ENCODE data around the gene TUBB8.
"Not testable (repeated sequence)": the region's sequence is repeated elsewhere in the genome, so short reads cannot be mapped to it uniquely, and the experiment has no call there.

TUBB8 gene

DNA sequence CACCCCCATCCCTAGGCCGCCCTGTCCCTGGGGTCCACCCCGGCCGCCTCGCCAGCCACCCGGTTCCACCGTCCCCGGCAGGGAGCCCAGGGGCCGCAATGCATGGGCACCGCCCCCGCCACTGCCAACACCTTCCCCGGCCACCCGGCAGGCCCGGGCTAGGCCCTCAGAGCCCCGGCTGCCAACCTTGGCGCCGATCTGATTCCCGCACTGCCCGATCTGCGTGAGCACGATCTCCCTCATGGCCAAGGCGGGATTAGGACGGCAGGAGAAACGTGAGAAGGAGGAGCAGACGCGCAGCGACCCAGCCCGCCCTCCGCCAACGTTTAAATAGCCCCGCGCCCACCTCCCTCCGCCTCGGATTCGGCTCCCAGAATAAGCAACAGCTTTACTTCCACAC, at the start of gene TUBB8:
Gene TUBB8 (minus strand): TSS at position 301 of the 400 bp plus-strand sequence. CDS start 58 bp downstream, at position 243.
- DNase-seq = no peak

DNA sequence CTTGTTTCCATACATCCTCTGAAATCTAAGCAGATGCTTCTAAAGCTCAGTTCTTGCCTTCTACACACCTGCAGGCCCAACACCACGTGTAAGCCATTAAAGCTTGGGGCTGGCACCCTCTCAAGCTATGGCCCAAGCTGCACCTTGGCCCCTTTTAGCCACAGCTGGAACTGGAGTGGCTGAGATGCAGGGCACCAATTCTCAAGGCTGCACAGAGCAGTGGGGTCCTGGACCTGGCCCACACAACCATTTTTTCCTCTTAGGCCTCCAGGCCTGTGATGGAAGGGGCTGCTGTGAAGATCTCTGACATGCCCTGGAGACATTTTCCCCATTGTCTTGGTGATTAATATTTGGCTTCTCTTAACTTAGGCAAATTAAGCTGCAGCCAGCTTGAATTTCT, 47.4 kb upstream of the TUBB8 start:
- no peak for DNase-seq

DNA sequence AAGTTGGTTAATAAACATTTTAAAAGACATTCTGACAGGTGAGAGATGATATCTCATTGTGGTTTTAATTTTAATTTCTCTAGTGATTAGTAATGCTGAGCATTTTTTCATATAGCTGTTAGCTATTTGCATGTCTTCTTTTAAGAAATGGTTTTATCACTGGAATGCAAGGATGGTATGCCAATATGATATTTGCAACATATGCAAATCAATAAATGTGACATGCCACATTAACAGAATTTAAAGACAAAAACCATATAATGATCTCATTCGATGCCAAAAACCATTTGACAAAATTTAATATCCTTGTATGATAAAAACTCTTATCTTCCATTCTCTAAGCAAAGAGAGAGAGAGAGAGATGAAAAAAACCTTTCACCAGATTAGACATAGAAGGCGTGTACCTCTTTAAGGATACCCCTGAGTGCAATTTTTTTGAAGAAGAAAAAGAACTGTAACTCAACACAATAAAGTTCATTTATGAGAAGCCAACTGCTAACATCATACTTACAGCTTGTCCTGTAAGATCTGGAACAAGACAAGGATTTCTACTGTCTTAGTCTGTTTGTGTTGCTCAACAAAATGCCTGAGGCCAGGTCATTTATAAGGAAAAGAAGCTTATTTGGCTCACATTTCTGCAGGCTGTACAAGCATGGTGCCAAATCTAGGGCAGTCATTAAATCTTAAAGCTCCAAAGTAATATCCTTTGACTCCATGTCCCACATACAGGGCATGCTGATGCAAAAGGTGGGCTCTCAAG, 46.4 kb upstream of the TUBB8 start:
- no peak for DNase-seq

DNA sequence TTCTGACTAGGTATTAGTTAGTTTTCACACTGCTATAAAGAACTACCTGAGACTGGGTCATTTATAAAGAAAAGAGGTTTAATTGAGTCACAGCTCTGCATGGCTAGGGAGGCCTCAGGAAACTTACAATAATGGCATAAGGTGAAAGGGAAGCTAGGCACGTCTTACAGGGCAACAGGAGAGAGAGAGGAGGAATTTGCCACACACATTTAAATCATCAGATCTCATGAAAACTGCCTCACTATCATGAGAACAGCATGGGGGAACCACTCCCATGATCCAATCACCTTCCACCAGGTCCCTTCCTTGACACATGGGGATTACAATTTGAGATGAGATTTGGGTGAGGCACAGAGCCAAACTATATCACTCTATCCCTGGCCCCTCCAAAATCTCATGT, 45.5 kb upstream of the TUBB8 start:
- DNase-seq = no peak

DNA sequence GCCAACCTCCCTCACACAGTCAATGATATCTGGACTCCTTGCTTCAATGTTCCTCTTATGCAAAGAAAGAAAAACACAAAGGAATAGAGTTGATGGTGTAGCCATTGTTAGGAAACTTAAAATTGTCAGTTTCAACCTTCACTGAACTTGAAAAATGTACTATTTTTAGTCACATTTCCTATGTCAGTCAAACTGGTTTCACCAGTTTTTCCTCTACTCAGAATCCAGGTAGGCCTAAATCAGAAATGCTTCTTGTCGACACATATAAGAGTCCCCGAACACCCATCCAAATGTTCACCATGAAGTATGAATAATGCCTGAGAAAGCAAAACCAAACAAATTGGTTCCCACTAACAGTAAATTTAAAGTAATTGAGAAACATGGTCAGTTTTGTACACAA, 43.8 kb upstream of the TUBB8 start:
- no peak for DNase-seq

DNA sequence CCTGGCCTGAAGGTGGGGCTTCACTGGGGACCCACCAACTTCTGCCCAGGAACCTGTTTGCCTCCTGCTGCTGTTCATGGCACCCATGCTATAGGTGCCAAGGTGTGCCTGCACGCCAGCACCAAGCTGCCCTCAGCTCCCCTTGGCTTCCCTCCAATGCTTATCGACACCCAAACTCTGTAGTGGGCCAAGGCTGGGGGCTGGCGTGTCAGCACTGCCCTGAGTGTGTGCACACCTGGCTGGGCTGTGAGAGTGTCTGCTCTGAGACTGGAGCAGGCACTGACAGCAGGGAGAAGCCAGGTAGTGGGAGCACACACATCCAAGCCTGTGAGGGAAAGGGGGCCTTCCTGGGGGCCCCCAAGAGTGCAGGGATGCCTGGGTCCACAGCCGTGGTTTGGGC, 43.1 kb upstream of the TUBB8 start:
- no peak for DNase-seq

DNA sequence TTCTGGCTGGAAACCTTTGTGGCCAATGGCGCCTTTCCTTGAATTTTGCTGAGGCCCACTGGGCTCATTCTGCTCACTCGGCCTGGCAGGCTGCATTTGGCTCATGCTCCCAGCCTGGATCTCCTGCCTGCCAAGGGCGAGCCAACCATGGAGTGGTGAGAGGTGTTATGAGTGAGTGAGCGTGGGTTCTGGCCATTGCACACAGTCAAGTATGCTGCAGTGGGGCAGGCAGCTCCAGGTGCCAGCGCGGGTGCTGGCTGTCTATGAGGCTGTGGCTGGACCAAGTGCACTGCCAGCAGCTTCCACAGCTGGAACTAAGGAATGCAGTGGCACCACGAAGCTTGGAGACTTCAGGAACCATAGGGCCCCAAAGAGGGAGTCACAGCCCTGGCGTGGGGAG, 42.2 kb upstream of the TUBB8 start:
- no peak for DNase-seq

DNA sequence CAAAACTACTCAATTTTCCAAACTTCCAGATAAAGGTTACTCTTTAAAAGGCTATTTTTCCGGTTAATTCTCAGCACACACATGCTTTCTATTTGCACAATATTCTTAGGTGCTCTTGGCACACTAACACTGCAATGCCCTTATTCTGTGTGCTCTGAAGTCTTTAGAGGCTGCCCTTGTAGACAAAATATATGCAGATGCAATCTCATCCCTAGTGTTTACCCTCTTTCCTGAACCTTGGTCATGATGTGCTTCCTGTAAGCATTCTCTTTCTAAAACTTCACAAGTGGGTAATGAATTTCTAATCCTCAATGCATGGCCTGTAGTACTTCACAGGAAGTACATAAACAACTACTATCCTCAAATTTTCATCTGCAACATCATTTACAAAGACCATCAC, 41.1 kb upstream of the TUBB8 start:
- no peak for DNase-seq

DNA sequence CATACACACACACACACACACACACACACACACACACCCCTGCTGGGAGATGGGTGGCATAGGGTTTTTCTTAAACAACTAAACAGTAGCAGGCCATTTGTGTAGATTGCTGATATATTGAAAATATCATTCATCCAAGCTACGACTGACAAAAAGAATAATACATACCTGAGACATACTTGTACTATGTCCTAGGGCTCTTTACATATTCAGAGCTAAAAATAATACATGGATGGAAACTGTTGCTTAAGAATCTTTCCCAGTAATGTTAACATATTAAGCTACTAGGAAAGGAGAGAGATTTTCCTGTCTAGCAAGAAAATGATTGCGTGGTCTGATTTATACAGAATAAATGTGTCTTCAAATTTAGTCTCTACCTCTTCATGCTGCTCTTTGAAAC, 40.2 kb upstream of the TUBB8 start:
- no peak for DNase-seq

DNA sequence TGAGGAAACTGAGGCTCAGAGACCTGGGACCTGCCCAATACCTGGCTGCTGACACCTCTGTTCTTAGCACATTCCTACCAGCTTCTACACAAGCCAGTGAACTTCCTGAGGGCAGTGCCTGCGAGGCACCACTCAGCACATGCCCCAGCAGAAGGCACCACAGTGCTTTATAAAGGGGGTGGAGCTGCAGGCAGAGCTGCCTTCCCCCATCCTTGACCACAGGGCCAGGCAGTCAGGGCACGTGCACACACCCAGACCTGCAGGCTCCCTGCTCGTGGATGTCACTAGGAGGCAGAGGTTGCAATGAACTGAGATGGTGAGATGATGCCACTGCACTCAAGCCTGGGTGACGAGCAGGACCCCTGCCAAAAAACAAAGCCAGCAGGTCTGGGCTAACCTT, 39.2 kb upstream of the TUBB8 start:
- DNase-seq = no peak

DNA sequence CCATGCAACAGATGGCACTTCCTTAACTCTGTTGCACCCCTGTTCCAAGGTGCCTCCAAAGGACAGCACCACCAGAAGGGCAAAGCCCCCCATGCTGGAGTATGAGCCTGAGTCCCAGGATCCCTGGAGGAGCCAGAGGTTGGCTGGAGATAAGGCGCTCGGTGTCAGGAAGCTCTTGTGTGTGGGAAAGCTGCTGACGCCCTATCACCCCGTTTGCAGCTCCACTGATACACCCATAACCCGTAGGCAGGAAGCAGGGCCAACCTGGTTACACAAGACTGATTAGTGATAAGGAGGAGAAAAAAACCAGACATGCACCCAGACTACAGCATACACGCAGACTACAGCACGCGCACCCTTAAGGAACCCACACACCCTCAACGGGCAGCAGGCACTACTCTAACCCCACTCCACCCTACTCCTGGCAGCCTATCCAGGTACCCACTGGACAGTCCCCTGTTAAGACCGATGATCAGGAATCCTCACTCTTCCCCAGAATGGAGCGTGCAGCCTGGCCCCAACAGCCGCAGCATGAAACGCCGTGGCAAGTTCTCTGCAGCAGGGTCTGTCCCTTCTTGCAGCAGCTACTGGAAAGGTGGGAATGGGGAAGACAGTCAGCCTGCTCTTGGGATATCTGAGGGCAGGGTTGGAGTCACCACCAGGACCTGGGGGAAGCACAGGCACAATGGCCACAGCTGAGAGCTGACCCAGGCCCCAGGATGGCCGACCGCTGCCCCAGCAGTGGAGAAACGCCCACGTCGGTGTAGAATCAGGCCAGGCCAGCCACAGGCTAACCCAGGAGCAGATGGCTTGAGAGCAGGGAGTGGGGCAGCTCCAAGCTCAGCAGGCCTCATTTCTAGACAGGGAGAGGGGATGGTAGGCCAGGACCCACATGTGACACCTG, 38.3 kb upstream of the TUBB8 start:
- no peak for DNase-seq

DNA sequence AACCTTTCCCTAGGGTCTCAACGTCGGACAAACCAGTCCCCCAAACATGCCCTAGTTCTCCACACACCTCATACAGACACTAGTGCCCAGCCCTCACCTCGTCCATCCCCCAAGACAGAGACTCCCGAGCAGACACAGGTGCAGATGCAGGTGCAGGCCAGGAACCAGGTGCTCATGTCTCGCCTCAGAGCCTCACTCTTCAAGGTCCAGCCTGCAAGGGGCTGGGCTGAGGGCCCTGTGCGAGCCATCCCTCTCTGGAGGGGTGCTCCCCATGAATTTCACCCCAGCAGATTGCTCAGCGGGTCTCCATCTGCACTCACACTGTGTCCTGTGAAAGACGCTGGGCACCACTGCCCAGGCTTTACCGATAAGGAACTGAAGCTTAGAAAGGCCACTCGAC, 36.9 kb upstream of the TUBB8 start:
- DNase-seq = no peak

DNA sequence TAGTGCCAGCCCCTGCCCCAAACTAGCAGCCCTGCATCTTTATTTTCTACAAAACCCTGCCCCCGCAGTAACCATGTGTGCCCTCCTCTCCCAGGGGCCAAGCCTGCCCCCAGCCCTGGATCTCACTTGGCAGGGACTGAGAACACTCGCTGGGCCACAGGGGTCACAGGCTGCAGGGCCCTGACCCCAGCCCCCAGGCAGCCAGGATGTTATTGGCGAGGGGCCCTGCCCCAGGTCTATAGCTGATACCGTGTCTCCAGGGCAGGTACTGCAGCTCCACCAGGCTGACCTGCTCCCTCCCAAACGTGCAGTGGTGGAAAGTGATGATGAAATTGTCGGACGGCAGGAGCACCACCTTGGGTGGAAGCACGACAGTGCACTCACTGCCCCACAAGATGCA, 35.9 kb upstream of the TUBB8 start:
- no peak for DNase-seq

DNA sequence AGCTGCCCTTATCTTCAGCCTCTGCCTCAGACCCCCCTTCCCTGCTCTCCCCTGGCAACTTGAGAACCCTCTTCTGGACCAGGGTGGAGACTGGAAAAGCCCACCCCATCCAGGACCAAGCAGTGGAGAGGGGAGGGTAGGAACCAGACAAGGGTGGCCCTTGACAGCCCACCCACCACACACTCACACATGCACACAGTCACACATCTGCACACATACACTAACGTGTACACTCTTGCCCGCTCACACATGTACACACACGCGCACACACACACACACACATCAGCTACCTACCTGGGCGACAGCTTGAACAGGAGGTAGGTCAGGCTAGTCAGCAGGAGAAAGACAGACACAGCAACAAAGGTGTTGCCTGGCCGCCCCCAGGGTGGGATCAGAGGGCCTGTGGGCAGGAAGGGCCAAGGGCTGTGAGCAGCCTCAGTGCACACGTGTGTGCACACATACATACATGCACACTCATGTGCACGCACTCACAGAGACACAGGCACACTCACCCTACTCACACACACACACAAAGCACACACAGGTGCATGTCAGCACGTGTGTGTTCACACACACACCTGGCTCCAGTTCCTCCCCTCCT, 34.9 kb upstream of the TUBB8 start:
- DNase-seq = no peak

DNA sequence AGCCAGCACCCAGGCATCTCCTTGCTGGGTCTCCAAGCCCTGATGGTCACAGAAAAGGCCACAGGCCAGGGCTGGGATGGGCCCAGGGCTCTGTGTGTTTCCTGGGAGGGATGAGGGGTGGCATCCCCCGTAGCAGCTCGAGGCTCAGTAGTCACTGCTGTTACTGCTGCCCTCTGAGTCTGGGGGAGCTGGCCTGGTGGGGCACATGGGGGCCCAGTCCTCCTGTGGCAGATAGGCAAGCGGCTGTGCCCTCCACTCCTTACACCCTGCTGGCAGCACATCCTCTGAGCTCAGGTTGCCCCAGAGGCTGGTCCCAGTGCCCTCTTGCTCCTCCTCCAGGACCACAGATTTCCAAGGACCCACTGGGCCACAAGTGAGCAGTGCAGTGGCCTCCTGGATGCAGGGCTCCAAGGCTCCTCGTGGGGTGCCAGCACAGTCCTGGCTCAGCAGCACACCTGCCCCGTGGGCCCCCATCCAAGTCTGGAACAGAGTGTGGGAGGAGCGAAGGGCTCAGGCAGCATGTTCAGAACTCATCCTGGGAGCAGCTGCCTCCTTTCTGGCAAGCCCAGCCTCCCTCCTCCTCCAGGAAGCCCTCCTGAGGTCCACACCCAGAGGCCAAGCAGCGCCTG, 31.5 kb upstream of the TUBB8 start:
- no peak for DNase-seq

DNA sequence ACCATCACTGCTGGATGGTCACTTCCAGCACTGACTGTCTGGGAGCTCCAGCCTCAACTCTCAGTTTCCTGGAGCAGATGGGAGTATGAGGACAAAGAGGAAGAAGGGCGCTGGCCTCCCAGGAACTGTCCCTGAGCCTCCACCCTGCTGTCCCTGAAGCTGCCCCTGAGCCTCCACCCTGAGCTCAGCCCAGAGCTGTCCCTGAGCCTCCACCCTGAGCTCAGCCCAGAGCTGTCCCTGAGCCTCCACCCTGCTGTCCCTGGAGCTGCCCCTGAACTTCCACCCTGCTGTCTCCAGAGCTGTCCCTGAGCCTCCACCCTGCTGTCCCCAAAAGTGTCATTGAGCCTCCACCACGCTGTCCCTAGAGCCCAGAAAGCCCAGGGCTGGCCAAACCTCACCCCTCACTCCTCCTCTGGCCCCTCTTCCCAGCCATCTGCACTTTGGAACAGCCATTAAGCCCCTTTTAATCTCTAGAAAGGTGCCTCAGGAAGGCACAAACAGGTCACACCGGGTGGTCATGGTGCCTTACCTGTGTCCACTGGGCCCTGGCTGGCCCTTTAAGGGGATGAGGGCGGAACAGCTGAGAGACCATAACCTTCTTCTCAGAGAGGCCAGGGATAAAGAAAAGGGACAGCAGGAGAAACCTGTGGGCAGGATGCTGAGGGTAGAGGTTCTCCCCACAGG, 30.6 kb upstream of the TUBB8 start:
- DNase-seq = no peak

DNA sequence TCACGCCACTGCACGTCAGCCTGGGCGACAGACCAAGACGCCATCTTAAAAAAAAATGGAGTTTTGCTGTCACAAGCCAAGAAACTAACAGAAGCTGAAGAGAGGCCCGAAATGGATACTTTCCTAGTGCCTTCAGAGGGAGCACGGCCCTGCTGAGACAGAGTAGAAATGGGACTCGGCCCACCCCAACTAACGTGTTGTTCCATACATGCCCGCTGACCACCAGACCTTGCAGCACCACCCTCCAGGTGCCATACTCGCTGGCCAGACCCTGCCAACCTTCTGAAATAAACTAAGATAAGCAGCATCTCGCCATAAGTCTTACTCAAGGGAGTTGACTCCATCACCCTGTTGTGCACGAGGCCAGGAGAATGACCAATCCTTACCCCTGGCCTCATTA, 29.5 kb upstream of the TUBB8 start:
- no peak for DNase-seq

DNA sequence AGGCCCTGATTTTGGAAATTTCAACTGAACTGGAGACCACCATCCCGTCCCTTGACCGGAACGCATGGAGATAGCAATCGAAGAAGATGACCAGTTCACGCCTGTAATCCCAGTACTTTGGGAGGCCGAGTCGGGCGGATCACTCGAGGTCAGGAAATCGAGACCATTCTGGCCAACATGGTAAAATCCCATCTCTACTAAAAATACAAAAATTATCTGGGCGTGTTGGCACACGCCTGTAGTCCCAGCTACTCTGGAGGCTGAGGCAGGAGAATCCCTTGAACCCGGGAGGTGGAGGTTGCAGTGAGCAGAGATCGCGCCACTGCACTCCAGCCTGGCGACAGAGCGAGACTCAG, 25.1 kb upstream of the TUBB8 start:
- DNase-seq = not testable (repeated sequence)

DNA sequence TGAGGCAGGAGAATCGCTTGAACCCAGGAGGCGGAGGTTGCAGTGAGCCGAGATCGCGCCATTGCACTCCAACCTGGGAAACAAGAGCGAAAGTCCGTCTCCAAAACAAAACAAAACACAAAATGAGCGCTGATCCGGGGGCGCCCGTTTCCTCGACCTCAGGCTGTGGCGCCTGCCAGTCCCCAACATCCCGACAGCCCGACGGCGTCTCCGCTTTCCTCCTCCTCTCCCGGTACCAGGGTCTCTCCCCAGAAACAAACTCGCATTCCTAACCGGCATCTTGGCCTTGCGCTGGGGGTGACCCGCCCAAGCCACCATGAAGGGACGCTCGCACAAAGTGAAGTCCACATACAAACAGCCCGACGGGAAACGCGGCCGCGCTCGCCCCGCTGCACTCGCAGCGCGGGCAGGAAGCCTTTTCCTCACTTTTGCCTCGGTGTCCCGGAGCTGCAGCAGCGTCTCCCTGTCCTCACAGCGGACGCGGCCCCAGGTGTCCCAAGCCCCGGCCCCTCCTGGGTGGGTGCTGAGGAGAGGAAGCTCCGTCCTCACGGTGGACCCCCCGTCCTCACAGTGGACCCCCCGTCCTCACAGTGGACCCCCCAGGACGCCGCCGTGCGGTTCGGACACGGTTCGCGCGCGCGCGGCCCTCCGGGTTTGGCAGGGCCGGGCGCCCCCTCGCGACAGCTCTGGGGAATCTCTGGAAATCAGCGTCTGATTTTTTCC, 24.6 kb upstream of the TUBB8 start:
- peak; percentile 47 for DNase-seq

DNA sequence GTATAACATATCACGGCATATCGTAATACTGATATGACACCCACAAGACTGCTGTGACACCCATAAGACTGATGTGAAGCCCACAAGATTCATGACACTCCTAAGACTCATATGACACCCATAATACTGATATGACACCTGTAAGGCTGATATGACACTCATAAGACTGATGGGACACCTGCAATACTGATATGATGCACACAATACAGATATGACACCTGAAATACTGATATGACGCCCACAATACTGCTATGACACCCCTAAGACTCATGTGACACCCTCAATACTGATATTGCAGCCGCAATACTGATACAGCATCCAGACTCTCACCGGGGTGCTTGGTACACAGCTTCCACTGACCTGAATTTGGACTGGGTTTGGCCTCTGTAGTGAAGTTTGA, 19.1 kb upstream of the TUBB8 start:
- DNase-seq = peak; percentile 71

DNA sequence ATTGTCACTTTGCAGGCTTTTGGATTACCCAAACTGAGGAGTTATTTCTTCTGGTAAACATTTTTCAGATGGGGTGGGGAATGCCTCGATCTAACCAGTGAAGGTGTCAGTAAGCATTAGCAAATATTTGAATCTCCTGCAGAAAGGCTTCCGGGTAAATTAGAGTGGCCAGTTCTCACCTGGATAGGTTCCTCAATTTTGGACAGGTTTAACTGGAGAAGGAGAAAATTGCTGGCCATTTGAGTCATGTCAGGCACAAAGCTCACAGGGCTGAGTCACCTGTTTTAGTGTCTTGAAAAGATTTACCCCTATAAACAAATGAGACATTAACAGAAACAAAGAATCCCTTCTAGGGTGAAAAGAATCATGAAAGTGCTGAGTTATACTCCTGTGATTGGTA, 830 bp upstream of the TUBB8 start:
- not testable (repeated sequence) for DNase-seq

DNA sequence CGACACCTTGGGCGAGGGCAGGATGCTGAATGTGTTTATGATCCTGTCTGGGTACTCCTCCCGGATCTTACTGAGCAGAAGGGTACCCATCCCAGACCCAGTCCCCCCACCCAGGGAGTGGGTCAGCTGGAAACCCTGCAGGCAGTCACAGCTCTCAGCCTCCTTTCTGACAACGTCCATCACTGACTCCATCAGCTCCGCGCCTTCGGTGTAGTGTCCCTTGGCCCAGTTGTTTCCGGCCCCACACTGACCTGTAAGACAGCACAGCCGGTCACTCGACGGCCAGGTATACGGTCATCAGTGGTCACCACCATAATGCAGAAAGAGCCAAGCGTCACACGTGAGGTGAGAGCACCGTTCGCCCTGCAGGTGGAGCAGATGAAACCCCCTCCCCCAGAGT, 1.2 kb downstream of the TUBB8 start:
- DNase-seq = not testable (repeated sequence)
